GM19351 (cell line): ENCODE data around the gene GAD2.

Experiments used
- ATAC-seq: cut with Tn5 transposase; IDR thresholded peaks from one replicate; pipeline ENCODE4 v1.9.1; 2021; ENCODE audit warnings: mild to moderate bottlenecking, moderate library complexity; ENCODE audit not compliant: unreplicated experiment

The GAD2 gene

GRCh38 chr10:26216585-26217395 lies at the start of gene GAD2:
TSS of gene GAD2 (plus strand) at chr10:26216774. CDS start at chr10:26216810, 36 bp downstream.
- ATAC-seq = no peak

- ATAC-seq = no peak
Measured at GRCh38 chr10:26169466-26169865, 47.1 kb upstream of the GAD2 start.

- ATAC-seq = no peak
Measured at GRCh38 chr10:26172131-26172530, 44.4 kb upstream of the GAD2 start.

- ATAC-seq = no peak
Measured at GRCh38 chr10:26173837-26174236, 42.7 kb upstream of the GAD2 start.

GRCh38 chr10:26177341-26177740 lies 39.2 kb upstream of the GAD2 start:
- no peak for ATAC-seq

- ATAC-seq = no peak
Measured at GRCh38 chr10:26194275-26194674, 22.3 kb upstream of the GAD2 start.

- no peak for ATAC-seq
Measured at GRCh38 chr10:26197248-26197647, 19.3 kb upstream of the GAD2 start.

- ATAC-seq = no peak
Measured at GRCh38 chr10:26198119-26198518, 18.5 kb upstream of the GAD2 start.

GRCh38 chr10:26199841-26200240 lies 16.7 kb upstream of the GAD2 start:
- no peak for ATAC-seq

- no peak for ATAC-seq
Measured at GRCh38 chr10:26205223-26205622, 11.4 kb upstream of the GAD2 start.

- no peak for ATAC-seq
Measured at GRCh38 chr10:26211781-26212444, 4.7 kb upstream of the GAD2 start.

- ATAC-seq = no peak
Measured at GRCh38 chr10:26212511-26212910, 4.1 kb upstream of the GAD2 start.

GRCh38 chr10:26213157-26213800 lies 3.3 kb upstream of the GAD2 start:
- ATAC-seq = no peak

GRCh38 chr10:26214004-26214403 lies 2.6 kb upstream of the GAD2 start:
- no peak for ATAC-seq

- no peak for ATAC-seq
Measured at GRCh38 chr10:26214551-26215395, 1.8 kb upstream of the GAD2 start.

GRCh38 chr10:26215396-26215934 lies 1.1 kb upstream of the GAD2 start:
- ATAC-seq = no peak

- ATAC-seq = no peak
Measured at GRCh38 chr10:26215935-26216584, 514 bp upstream of the GAD2 start.

- ATAC-seq = no peak
Measured at GRCh38 chr10:26217396-26218086, 967 bp downstream of the GAD2 start.

- no peak for ATAC-seq
Measured at GRCh38 chr10:26219676-26220075, 3.1 kb downstream of the GAD2 start.

GRCh38 chr10:26220901-26221300 lies 4.3 kb downstream of the GAD2 start:
- no peak for ATAC-seq
